IPS DF 6.9 (cell line): Measurements from ENCODE around the gene ERCC1.

Experiments
- DNase-seq: peaks from one replicate; pipeline ENCODE4 v3.0.0-alpha.2; 2013; ENCODE audit warnings: low read depth, low spot score
- H3K27ac ChIP-seq: one replicate; pipeline ENCODE4 v1.5.1; 2013; ENCODE audit warnings: low read length, control low read depth
- H3K27me3 ChIP-seq: 2 replicates; pipeline ENCODE4 v1.6.1; 2013; ENCODE audit warnings: mild to moderate bottlenecking, low read length; ENCODE audit not compliant: control insufficient read depth, insufficient read depth
- H3K36me3 ChIP-seq: 2 replicates; pipeline ENCODE4 v1.6.1; 2013; ENCODE audit warnings: low read length; ENCODE audit not compliant: control insufficient read depth, insufficient read depth
- H3K4me1 ChIP-seq: 2 replicates; pipeline ENCODE4 v1.6.1; 2013; ENCODE audit warnings: low read length; ENCODE audit not compliant: control insufficient read depth, insufficient read depth
- H3K4me3 ChIP-seq: 2 replicates; pipeline ENCODE4 v1.5.1; 2013; ENCODE audit warnings: mild to moderate bottlenecking, low read length
- H3K9me3 ChIP-seq: 2 replicates; pipeline ENCODE4 v1.6.1; 2013; ENCODE audit warnings: low read length, inconsistent platforms; ENCODE audit not compliant: control insufficient read depth, insufficient read depth
- WGBS: extraction: QIAGEN DNeasy Blood & Tissue Kit; methylation state at CpG from one replicate; pipeline ENCODE4 v1.1.7; 2013; ENCODE audit warnings: mixed read lengths, missing lambda C conversion rate; ENCODE audit not compliant: insufficient read length, insufficient coverage; 5-methylcytosine and 5-hydroxymethylcytosine counted together

Gene ERCC1

DNA sequence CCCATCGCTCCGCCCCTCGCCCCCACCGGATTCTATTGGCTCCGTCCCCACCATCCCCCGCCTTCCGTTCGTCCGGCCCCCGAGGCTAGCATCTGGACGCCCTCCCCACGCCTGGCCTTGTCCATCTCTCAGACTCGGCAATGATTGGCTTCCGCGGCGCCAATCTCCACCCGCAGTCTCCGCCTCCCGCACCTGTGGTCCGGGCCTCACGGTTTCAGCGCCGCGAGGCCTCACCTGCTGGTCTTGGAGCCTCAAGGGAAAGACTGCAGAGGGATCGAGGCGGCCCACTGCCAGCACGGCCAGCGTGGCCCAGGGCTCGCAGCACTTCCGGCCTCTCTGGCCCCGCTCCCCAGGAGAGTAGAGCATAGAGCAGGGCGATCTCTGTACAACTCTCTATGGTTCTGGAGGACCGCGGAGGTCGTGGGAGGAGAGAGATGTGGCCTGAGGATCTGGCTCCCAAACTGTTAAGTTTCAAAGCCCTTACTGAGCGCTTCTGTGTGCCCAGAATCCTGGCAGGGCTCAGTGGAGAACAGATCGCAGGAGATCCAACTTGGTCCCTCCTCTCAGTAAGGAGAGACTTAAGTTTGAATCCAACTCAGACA, at the start of gene ERCC1:
Gene ERCC1 (minus strand): TSS at position 329 of the 602 bp plus-strand sequence. CDS start 543 bp downstream, outside the sequence.
- no peak for DNase-seq
- H3K4me3 ChIP-seq, result peak within 1 kb of the TSS; percentile 65; the same call in 1 of the 2 replicates
- no peaks in the 10 kb centered on the region for H3K27me3 ChIP-seq
- H3K27ac ChIP-seq, result peak within 1 kb of the TSS; percentile 80
- WGBS, result no CpG with 5 or more reads among the region's 37 CpGs
- no peaks in the 10 kb centered on the region for H3K4me1 ChIP-seq
- no peaks in the 10 kb centered on the region for H3K9me3 ChIP-seq
- H3K36me3 ChIP-seq, result peaks cover 6% of the 10 kb centered on the region; the same call in 1 of the 2 replicates

DNA sequence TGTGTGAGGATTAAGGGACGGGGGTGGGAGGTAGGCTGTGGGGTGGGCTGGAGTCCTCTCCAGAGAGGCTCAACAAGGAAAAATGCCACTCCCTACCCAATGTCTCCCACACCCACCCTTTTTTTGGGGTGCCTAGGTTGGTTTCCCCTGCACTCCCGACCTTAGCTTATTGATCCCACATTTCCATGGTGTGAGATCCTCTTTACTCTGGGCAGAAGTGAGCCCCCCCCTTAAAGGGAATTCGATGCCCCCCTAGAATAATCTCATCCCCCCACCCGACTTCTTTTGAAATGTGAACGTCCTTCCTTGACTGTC, 49.6 kb upstream of the ERCC1 start:
- no peaks in the 10 kb centered on the region for H3K9me3 ChIP-seq
- no peak overlapping the region for H3K4me3 ChIP-seq
- no peak overlapping the region for H3K27ac ChIP-seq
- WGBS, result no CpG with 5 or more reads among the region's 5 CpGs
- H3K36me3 ChIP-seq, result no peaks in the 10 kb centered on the region
- no peaks in the 10 kb centered on the region for H3K4me1 ChIP-seq
- no peaks in the 10 kb centered on the region for H3K27me3 ChIP-seq
- no peak for DNase-seq

DNA sequence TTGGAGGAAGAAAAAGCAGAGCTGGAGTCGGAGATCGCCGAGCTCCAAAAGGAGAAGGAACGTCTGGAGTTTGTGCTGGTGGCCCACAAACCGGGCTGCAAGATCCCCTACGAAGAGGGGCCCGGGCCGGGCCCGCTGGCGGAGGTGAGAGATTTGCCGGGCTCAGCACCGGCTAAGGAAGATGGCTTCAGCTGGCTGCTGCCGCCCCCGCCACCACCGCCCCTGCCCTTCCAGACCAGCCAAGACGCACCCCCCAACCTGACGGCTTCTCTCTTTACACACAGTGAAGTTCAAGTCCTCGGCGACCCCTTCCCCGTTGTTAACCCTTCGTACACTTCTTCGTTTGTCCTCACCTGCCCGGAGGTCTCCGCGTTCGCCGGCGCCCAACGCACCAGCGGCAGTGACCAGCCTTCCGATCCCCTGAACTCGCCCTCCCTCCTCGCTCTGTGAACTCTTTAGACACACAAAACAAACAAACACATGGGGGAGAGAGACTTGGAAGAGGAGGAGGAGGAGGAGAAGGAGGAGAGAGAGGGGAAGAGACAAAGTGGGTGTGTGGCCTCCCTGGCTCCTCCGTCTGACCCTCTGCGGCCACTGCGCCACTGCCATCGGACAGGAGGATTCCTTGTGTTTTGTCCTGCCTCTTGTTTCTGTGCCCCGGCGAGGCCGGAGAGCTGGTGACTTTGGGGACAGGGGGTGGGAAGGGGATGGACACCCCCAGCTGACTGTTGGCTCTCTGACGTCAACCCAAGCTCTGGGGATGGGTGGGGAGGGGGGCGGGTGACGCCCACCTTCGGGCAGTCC, 49.0 kb upstream of the ERCC1 start:
- WGBS, result no CpG with 5 or more reads among the region's 44 CpGs
- H3K27me3 ChIP-seq, result no peaks in the 10 kb centered on the region
- H3K4me1 ChIP-seq, result no peaks in the 10 kb centered on the region
- H3K4me3 ChIP-seq, result no peak overlapping the region; the same call in 1 of the 2 replicates
- H3K36me3 ChIP-seq, result no peaks in the 10 kb centered on the region
- H3K9me3 ChIP-seq, result no peaks in the 10 kb centered on the region
- no peak overlapping the region for H3K27ac ChIP-seq
- DNase-seq, result no peak

DNA sequence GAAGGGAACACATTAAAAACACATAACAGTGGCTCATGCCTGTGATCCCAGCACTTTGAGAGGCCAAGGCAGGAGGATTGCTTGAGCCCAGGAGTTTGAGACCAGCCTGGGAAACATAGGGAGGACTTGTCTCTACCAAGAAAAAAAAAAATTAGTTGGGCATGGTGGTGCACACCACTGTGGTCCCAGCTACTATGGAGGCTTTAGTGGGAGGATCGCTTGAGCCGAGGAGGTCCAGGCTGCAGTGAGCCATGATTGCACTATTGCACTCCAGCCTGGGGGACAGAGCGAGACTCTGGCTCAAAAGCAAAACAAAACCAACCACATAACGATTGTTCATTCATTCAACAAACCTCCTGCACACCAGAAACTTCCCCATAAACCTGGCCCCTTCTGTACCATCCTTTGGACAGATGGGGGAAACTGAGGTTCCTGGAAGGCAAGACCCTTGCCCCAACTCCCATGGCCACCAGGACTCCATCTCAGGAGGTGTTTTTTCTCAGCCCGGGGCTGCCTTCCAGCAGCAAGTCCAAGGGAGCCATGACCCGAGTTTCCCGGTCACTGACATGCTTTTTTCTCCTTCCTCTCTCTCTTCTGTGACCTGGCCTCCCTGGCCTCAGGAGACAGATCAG, 48.3 kb upstream of the ERCC1 start:
- Histone ChIP-seq H3K4me1 (no peaks in the 10 kb centered on the region), H3K36me3 (no peaks in the 10 kb centered on the region), H3K27ac (no peak overlapping the region), H3K27me3 (no peaks in the 10 kb centered on the region), H3K9me3 (no peaks in the 10 kb centered on the region), H3K4me3 (no peak overlapping the region)
- DNase-seq, result no peak
- WGBS, result no CpG with 5 or more reads among the region's 7 CpGs

DNA sequence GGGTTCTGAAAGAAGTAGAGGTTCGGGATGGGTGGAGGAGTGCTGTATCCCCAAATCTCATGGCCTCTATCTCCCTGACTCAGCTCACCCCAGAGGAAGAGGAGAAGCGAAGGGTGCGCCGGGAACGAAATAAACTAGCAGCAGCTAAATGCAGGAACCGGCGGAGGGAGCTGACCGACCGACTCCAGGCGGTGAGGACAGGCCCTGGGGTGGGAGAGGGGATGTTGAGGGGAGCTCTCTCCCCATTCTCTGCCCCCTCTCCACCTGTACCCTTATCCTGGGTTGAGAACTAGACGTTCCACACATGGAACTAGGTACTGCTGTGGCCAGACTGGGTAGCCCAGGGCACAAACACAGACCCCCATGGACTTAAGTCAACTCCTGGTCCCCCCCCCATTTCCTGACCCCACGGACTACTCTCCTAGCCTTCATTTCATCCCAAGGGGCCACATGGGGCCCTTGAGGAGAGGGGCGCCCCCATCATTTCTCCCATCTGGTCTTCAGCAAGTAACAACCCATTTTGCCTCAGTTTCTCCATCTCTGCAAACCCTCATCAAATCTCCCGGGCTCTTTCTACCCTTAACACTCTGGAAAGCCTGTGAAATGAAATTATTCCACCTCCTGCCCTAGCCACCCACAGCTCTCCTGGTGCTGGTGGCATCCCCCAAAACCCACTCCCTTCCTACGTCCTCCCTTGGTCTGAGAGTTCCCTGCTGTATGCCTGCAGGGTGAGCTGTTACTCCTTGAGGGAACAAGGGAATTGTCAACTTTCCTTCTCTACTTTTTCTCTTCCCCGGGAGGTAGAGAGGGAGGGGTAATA, 47.6 kb upstream of the ERCC1 start:
- no peaks in the 10 kb centered on the region for H3K4me1 ChIP-seq
- WGBS, result no CpG with 5 or more reads among the region's 16 CpGs
- H3K27me3 ChIP-seq, result no peaks in the 10 kb centered on the region
- H3K27ac ChIP-seq, result no peak overlapping the region
- no peak overlapping the region for H3K4me3 ChIP-seq
- H3K9me3 ChIP-seq, result no peaks in the 10 kb centered on the region
- H3K36me3 ChIP-seq, result no peaks in the 10 kb centered on the region
- no peak for DNase-seq

DNA sequence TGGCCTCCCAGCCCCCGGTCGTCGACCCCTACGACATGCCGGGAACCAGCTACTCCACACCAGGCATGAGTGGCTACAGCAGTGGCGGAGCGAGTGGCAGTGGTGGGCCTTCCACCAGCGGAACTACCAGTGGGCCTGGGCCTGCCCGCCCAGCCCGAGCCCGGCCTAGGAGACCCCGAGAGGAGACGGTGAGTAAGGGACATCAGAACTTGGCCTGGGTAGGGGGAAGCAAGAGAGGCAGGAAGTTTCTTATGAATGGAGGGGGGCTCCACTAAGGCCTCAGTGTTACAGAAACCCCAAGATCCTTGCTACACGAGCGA, 47.0 kb upstream of the ERCC1 start:
- Histone ChIP-seq H3K27me3 (no peaks in the 10 kb centered on the region), H3K9me3 (no peaks in the 10 kb centered on the region), H3K4me3 (no peak overlapping the region), H3K27ac (no peak overlapping the region), H3K36me3 (no peaks in the 10 kb centered on the region), H3K4me1 (no peaks in the 10 kb centered on the region)
- no peak for DNase-seq
- WGBS, result no CpG with 5 or more reads among the region's 15 CpGs

DNA sequence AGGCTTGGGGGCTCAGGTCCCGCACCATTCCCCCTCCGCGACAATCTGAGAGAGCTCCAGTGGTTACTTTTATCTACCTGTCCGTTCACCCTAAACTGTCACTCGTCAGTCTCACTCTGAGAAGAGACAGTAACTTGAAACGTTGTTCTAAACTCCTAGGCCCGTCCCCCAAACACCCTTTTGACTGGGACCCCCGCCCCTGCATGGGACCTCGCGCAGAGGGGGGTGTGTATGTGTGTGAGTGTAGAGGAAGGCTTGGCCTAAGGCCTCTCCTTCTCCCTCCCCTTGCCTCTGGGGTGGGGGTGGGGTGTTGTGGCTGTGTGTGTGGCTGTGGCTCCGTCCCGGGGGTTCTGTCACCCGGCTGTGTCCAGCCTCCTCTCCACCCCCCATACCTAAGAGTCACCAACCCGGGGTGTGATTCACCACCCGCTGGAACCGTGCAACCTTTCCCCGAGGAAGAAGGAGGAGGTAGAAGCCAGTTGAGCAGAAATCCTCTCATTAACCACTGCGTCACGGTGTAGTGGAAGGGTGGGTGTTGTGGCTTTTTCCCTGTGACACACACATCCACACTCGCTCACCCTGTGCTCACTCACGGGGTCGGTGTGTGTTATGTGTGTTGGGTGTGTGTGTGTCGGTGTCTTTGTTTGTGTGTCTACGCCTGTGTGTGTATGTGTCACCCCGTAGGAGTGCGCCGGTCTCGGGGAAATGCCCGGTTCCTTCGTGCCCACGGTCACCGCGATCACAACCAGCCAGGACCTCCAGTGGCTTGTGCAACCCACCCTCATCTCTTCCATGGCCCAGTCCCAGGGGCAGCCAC, 46.4 kb upstream of the ERCC1 start:
- Histone ChIP-seq H3K36me3 (no peaks in the 10 kb centered on the region), H3K4me1 (no peaks in the 10 kb centered on the region), H3K27me3 (no peaks in the 10 kb centered on the region), H3K4me3 (peak overlapping the region; percentile 55; the same call in 1 of the 2 replicates), H3K27ac (no peak overlapping the region), H3K9me3 (no peaks in the 10 kb centered on the region)
- DNase-seq, result no peak
- no CpG with 5 or more reads among the region's 33 CpGs for WGBS

DNA sequence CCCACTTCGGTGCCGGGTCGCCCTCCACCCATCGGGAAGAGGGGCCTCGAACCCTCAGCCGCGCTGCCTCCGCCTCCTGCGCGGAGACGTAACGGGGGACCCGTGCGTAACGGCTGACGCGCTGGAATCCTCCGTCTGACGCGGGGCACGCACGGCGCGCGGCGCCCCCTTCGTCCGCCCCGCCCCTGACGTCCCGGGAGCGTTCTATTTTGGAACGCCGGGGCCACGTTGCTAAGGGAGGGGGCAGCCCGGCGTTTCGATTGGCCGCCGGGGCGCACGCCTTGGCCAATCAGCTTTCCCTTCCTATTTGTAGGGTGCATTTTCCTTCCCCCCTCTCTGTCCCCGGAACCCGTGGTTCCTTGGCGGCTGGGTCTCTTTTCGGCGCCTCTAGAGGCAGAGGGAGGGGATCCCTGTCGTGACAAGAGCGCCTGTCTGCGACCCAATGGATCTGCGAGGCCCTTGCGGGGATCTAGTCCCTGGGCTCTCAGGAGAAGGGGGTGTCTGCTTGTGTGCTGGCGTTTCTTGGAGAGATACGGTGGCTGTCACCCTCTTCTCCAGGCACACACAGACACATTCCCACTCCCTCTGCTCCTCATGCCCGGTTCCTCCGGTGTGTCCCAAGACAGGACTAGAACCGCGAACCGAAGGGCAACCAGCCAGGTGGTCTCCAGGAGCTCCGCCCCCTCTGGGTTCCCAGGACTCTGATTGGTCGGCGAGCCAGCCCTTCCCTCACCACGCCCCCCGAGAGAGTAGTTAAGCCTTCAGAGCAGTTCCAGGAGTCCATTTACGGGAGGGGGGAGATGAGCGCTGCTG, 45.6 kb upstream of the ERCC1 start:
- no peak for DNase-seq
- Histone ChIP-seq H3K9me3 (no peaks in the 10 kb centered on the region), H3K4me1 (no peaks in the 10 kb centered on the region), H3K36me3 (no peaks in the 10 kb centered on the region), H3K27me3 (no peaks in the 10 kb centered on the region), H3K27ac (no peak overlapping the region), H3K4me3 (peak overlapping the region; percentile 55; the same call in 1 of the 2 replicates)
- WGBS, result no CpG with 5 or more reads among the region's 66 CpGs

DNA sequence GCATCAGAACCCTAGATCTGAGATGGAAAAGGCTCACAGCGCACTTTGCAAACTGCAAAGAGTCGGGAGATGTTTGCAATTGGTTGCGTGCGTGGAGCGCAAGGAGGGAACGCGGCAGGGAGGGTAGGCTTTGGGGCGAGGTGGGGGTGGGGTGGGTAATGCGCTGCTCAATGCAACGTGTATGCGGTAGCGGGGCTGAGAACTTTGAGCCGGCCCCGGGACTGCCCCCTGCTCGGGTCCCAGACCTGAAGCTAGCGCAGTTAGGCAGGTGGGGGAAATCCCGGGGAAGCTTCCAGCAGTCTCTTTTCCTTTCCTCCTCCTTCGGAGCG, 45.0 kb upstream of the ERCC1 start:
- WGBS, result no CpG with 5 or more reads among the region's 19 CpGs
- H3K4me3 ChIP-seq, result peak overlapping the region; percentile 55; the same call in 1 of the 2 replicates
- H3K27me3 ChIP-seq, result no peaks in the 10 kb centered on the region
- no peaks in the 10 kb centered on the region for H3K9me3 ChIP-seq
- H3K27ac ChIP-seq, result no peak overlapping the region
- no peaks in the 10 kb centered on the region for H3K36me3 ChIP-seq
- no peaks in the 10 kb centered on the region for H3K4me1 ChIP-seq
- DNase-seq, result no peak
